HG03103 (cell line): ENCODE measurements around the gene NKTR.

ENCODE experiments used
- ATAC-seq: cut with Tn5 transposase; IDR thresholded peaks from one replicate; pipeline ENCODE4 v1.9.1; 2021; ENCODE audit warnings: low read depth; ENCODE audit not compliant: unreplicated experiment

Gene NKTR

DNA sequence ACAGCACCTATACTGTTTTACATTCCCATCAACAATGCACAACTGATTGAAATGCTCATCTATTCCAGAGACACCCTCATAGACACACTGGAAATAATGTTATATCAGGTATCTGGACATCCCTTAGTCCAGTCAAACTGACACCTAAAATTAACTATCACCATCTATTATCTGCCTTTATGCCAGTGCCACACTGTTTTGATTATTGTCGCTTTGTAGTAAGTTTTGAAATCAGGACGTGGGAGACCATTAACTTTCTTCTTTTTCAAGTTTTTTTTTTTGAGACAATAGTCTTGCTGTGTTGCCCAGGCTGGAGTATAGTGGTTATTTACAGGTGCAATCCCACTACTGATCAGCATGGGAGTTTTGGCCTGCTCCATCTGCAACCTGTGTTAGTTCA lies 75.4 kb downstream of the NKTR start:
- ATAC-seq: no peak

DNA sequence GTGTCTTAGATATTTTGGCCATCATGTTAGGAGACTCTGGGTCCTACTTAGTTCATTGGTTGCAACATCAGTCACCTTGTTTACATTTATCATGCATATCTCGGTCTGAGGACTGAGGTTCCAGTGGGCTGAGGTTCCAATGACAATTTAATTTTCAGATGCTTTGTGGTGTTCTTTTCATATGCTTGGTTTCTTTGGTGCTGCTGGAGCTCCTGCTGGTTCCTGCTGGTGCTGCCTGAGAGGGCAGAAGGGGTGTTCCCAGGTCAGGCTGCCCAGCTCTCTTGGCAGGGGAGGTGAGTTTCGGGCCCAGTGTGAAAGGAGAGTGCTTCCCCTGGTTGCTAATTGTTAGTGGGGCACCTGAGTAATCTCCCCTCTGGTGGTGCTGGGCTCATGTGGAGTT lies 78.0 kb downstream of the NKTR start:
- ATAC-seq: no peak

DNA sequence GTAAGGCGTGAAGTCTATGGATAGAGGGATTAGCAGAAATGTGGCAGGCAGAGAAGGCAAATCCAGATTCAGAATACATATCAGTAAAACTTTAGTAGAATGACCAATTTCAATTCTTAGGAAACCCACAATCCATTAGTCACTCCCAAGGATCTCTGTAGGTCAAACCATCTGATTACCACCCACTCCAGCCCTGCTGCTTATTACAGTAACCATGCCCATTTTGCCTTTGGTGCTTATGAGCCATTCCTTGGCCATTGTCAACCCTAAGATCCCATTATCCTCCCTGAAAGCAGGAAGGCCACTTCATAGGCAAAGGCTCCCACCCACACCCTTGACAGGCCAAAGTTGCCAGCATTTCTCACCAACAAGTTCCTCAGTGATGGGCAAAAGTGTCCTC lies 79.8 kb downstream of the NKTR start:
- ATAC-seq: no peak

DNA sequence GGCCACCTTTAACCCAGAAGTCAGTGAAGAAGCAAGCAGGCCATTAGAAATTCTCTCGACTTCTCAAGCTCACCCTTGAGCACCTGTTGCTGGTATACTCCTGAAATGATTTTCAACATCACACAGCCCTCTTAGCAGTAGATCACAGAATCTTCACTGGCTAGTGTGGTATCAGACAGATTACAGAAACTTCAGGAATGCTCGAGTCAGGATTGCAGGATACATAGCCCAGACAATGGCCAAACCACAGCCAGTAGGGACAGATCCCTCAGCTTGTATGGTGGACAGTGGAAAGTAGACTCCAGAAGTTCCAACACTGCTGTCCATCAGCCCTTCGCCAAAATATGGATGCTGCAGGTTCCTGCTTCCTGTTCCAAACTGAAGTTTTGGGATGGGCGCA lies 80.3 kb downstream of the NKTR start:
- ATAC-seq: no peak

DNA sequence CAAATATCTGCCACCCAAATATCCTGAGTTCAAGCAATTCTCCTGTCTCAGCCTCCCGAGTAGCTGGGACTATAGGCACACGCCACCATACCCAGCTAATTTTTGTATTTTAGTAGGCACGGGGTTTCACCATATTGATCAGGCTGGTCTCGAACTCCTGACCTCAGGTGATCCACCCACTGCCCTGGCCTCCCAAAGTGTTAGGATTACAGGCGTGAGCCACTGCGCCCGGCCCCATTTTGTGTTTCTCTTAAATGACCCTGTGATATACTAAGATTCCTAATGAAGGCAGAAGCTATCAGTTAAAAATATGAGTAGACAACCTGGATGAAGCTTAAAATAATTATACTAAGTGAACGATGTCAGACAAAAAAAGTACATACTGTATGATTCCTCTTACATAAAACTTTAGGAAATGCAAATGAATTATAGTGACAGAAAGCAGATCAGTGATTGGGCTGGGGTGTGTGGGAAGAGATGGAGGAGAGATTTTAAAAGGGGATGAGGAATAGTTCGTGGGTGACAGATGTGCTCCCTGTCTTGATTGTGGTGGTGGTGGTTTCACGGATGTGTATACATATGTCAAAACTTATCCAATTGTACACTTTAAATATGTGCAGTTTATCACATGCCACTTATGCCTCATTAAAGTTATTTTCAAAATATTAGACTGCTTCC lies 81.0 kb downstream of the NKTR start:
- ATAC-seq: no peak

DNA sequence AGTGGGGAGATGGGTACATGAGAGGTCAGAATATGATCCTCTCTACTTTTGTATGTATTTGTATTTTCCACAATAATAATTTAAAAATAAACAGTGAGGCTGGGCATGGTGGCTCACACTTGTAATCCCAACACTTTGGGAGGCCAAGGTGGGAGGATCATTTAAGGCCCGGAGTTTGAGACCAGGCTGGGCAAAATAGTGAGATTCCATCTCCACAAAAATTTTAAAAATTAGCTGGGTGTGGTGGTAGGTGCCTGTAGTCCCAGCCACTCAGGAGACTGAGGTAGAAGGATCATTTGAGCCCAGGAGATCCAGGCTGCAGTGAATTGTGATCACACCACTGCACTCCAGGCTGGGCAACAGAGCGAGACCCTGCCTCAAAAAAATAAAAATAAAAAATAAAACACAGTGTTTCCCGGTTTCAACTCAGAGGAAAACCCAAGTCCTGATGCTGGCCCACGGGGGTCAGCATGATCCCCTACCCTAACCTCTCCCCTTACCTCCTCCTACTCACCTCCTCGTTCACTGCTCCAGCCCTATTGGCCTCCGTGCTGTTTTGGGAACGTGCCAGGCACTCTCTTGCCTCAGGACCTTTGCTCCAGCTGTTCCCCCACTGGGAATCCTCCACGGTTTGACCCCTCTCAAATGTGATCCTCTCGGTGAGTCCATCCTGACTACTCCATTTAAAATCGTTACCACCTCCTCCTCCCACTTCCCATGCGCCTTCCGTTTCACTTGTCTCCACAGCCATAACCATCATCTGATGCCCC lies 82.0 kb downstream of the NKTR start:
- no peak for ATAC-seq

DNA sequence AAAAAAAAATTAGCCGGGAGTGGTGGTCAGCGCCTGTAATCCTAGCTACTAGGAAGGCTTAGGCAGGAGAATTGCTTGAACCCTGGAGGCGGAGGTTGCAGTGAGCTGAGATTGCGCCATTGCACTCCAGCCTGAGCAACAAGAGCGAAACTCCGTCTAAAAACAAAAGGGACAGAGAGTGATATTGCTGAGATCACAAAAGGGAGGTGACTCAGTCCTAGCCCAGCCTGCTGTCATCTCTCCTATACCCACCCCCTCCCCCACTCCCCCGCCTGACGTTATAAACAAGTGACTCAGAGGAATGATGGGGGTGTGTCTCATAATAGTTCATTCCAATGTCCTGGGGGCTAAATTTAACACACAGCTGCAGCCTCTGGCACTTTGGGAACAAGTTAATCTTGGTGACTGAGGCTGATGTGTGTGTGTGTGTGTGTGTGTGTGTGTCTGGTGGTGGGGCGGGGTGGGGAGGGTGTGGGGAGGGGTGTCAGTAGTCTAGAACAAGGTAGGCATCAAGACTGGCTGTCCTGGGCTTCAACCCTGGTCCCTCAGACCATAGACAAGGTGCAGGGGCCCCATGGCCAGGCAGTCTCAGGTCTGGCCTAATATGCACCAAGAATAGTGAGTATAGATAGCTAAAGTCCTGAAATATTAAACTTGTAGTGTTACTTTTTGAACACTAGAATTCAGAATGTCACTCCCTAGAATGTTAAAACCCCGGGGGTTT lies 83.6 kb downstream of the NKTR start:
- ATAC-seq: no peak

DNA sequence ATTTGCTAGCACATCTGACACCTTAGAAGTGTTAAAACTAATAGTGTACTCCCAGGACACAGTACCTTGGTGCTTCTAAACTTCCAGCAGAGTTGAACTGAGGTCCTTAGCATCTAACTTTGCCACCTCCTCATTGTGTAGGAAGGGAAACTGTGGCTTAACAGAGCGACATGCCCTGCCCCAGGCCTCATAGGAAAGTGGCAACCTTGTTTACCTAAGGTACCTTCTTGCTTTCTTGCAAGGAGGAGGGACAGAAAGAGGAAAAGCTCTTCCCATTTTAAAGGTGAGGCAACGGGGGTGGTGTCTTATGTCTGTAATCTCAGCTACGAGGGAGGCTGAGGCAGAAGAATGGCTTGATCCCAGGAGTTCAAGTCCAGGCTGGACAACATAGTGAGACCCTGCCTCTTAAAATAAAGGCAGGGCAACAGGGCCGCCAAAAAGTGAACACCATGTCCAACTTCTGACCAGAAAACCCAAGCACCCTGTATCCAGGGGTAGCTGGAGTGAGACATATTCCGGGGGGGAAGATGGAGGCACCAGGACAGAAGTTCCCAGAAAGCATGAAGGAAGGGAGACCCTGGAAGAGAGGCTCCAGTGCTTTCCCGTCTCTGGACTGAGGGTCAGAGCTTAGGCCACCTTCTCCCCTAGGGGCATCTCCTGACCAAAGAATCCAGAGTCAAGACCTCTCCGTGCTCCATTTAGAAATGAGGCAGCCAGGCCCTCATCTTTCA lies 84.3 kb downstream of the NKTR start:
- no peak for ATAC-seq

DNA sequence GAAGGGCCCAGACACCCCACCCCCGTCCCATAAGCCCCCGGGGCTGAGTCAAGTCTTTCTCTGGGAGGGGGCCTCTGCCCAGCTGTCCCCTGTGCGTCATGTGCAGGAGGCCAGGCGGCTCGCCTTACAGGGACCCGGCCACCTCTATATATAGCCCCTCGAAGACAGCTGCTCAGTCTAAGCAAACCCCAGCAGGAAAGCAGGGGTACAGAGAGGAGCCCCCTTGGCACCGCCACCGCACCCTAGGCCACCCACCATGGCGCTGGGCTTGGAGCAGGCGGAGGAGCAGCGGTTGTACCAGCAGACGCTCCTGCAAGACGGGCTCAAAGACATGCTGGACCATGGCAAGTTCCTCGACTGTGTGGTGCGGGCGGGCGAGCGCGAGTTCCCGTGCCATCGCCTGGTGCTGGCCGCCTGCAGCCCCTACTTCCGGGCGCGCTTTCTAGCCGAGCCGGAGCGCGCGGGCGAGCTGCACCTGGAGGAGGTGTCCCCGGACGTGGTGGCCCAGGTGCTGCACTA lies 84.9 kb downstream of the NKTR start, which contains the start of gene KLHL40:
Gene KLHL40 (plus strand): TSS at position 175 of the 519 bp plus-strand sequence. CDS start 82 bp downstream, at position 257.
- no peak for ATAC-seq

DNA sequence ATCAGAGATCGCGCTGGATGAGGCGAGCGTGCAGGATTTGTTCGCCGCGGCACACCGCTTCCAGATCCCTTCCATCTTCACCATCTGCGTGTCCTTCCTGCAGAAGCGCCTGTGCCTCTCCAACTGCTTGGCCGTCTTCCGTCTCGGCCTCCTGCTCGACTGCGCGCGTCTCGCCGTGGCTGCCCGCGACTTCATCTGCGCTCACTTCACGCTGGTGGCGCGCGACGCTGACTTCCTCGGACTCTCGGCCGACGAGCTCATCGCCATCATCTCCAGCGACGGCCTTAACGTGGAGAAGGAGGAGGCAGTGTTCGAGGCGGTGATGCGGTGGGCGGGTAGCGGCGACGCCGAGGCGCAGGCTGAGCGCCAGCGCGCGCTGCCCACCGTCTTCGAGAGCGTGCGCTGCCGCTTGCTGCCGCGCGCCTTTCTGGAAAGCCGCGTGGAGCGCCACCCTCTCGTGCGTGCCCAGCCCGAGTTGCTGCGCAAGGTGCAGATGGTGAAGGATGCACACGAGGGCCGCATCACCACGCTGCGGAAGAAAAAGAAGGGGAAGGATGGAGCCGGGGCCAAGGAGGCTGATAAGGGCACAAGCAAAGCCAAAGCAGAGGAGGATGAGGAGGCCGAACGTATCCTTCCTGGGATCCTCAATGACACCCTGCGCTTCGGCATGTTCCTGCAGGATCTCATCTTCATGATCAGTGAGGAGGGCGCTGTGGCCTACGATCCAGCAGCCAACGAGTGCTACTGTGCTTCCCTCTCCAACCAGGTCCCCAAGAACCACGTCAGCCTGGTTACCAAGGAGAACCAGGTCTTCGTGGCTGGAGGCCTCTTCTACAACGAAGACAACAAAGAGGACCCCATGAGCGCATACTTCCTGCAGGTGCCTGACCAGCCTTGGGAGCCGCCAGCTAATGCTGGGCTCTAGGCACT lies 85.7 kb downstream of the NKTR start:
- no peak for ATAC-seq

DNA sequence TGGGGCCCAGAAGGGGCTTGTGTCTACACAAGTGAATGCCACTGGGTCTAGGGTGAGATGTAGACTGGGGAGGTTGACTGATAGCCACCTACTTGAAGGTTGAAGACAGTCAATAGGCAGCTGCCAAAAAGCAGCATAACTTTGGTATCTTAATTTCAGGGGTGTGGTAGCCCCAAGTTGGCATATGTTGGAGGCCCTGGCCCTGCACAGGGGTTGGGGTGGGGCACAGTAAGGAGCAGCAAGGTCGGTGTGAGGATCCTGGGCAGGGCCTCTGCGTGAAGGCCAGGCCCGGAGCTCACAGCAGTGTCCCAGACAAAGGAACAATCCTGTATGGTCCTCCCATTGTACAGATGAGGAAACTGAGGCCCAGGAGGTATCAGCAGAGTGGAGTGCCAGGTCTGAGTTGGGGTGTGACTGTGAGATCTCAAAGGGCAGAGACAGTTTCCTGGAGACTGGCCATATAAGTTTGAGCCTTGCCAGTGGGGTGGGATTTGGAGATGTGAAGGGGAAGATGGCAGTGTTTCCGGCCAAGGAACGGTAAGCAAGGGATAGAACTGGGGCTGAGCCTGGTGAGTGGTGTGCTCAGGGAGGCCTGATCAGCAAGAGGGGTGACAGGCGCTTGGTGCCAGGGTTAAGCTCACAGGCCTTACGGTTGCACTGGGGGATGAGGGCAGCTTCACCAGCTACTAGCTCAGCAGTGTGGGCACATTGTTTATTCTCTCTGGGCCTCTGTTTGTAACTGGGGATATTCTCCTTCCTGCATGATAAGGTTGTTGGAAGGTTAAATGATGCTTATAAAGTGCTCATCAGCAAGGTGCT lies 86.6 kb downstream of the NKTR start:
- no peak for ATAC-seq

DNA sequence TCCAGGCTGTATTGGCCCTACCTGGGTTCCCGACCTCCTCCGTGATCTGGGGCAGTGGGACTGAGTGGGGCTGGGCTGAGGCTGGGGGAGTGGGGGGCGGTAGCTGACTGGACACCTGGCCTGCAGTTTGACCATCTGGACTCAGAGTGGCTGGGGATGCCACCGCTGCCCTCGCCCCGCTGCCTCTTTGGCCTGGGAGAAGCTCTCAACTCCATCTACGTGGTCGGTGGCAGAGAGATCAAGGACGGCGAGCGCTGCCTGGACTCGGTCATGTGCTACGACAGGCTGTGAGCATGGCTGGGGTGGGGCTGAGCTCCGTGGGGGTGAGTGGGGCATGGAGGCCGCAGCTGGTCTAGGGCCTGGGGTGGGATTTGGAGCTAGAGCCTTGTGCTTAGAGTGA lies 87.5 kb downstream of the NKTR start:
- ATAC-seq: no peak

DNA sequence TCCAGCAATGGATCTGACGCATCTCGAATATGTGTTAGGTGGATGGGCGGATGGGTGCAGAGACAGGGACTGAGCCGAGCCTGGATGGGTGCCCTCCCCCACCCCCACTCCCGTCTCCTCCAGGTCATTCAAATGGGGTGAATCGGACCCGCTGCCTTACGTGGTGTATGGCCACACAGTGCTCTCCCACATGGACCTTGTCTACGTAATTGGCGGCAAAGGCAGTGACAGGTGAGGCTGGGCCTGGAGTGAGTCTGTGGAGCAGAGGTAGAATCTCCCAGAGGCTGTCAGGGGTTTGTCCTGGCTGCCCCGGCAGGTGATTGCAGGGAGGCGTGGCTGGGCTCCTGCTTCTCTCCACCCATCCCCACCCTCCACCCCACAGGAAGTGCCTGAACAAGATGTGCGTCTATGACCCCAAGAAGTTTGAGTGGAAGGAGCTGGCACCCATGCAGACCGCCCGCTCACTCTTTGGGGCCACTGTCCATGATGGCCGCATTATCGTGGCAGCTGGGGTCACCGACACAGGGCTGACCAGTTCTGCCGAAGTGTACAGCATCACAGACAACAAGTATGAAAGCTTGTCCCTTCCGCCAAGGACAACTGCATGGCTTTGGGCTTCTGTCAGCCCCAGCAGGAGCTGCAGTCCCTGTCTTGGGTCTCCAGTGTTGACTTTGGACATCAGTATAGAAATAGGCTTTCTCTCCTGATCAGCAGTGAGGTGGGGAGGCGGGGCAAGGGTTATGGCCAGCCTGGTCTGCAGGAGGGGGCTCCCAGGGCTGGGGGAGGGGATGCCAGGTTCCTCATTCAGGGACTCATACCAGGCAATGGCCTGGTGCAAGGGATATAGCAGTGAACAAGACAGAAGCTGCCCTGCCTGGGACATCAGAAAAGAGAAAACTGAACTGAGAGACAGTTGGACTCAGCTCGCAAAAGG lies 88.3 kb downstream of the NKTR start:
- ATAC-seq: no peak

DNA sequence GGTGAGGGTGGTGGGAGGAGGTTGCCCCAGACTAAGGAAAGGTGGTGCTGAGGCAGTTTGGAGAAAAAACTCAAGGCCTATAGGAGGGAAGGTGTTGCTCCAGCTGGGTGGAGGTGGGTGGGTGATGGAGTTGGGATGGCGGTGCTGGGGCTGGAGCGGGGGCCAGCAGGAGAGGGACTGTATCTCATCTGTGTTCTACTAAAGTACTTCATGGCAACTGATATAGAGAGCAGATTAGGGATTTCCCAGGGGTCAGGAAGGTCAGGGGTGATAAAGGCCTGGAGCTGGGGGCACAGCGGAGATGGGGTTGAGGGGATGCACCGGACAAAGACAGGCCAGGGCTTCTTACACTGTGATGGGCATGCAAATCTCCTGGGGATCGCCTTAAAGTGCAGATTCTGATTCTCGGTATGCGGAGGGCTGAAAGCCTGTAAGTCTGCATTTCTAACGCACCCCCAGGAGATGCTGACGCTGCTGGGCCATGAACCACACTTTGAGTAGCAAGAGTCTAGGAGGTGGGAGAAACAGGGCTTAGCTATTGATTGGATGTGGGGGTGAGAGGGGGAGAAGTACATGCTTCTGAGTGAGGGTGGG lies 89.0 kb downstream of the NKTR start:
- no peak for ATAC-seq

DNA sequence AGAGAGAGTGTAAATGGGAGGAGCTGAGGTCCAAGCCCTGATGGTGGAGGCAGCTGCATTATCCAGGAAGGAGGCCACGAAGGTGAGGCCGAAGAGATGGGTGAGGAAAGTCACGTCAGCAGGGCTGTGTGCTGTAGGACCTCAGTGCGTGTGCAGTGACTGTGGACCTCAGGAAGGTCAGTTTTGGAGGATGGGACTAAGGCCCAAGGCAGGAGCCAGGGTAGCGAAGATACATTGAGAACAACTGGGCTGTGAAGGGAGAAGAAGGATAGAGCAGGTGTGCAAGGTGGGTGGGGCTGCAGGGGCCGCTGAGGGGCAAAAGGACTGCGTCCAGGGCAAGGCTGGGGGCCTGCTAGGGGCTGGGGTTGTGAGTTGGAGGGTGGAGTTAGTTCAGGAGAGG lies 89.7 kb downstream of the NKTR start:
- ATAC-seq: no peak

DNA sequence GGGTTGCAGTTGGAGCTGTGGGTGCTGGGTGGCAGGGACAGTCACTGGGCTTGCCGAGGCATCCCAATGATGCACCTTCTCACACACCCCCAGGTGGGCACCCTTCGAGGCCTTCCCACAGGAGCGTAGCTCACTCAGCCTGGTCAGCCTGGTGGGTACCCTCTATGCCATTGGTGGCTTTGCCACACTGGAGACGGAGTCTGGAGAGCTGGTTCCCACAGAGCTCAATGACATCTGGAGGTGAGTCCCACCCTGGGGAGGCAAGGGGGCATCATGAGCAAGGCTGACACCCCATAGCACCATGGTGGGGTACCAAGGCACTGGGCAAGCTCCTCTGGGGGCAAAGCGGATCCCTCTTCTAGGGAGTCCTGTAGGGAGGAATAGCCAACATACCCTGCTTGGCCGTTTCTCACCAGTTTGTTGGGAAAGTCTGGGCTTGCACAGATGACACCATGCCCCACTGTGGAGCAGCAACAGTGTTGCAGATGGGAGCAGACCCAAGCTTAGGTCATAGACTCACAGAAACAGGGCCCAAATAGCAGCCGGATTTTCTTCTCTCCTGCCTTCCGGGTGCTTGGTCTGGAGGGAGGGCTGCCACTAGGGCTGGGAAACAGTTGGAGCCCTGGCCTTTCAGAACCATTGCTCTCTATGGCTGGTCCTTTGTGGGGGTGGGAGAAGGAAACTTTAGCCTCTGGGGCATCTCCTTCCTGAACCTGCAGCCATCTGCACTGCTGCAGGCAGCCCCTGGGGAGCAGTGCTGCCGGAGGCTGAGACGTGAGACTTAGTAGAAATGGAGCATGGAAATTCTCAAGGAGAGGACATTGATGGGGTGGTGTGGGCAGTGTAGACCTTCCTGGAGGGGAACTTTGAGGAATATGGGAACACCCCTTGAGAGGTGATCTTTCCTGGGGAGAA lies 90.5 kb downstream of the NKTR start:
- no peak for ATAC-seq
